HepG2 (cell line): ENCODE results near the gene MSL2. TPM values are rescaled to one million over a fixed set of nuclear protein-coding genes. Genes with fewer than 3 reads are reported as not detected.

Source experiments
- ATAC-seq: fragments of 200-7000 bp; cut with Tn5 transposase; 3 replicates; pipeline ENCODE4 v1.9.1; 2020; ENCODE audit warnings: mild to moderate bottlenecking, moderate library complexity
- BruUV-seq: library from RNA; stranded (reverse); fragments of 400-500 nt; replicated peaks from 2 replicates; lab custom pipeline; 2021; lab: Mats Ljungman, UMichigan
- CTCF ChIA-PET: fragments of 300-600 bp; formaldehyde crosslinking; extraction: SDS; loops from one replicate; lab custom pipeline; 2021; ENCODE audit warnings: low total read pairs, inconsistent platforms, low intra/inter-chr PET ratio; lab: Yijun Ruan, JAX
- POLR2A ChIA-PET: fragments of 350-600 bp; sonication (Branson Sonifier 250); formaldehyde crosslinking; loops from one replicate; lab custom pipeline; 2020; ENCODE audit warnings: antibody characterized with exemption, inconsistent platforms; lab: Yijun Ruan, JAX
- DNase-seq: peaks from one replicate; pipeline ENCODE4 v3.0.0-alpha.2; 2015; ENCODE audit warnings: low spot score
- FAIRE-seq: peaks from 3 replicates; lab custom pipeline; 2011; peaks lifted over from hg19 to GRCh38; lab: Jason Lieb, UNC
- H2AFZ ChIP-seq: one replicate; pipeline ENCODE4 v1.6.1; 2011; ENCODE audit warnings: low read length, inconsistent platforms
- H3K27ac ChIP-seq: fragments of 300-600 bp; 3 replicates; pipeline ENCODE4 v1.8.0; 2011; ENCODE audit warnings: mixed run types, mild to moderate bottlenecking, mixed read lengths, low read length, inconsistent platforms; ENCODE audit not compliant: insufficient read depth; ENCODE audit errors: extremely low read length
- H3K27me3 ChIP-seq, 2 experiments: fragments of 200-600 bp in 1 of 2; 2 replicates in 1 of 2; 3 replicates in 1 of 2; pipeline versions ENCODE4 v1.6.0 to v1.8.0; 2011; ENCODE audit warnings: low read length in 2 of 2, mild to moderate bottlenecking in 2 of 2, moderate library complexity in 2 of 2, inconsistent platforms in 1 of 2; ENCODE audit not compliant: insufficient read depth in 2 of 2, control insufficient read depth in 1 of 2
- H3K36me3 ChIP-seq, 2 experiments: fragments of 200-600 bp in 1 of 2; replicated peaks in 1 of 2; 2 replicates in 1 of 2; 3 replicates in 1 of 2; pipeline versions ENCODE4 v1.5.1 to v1.8.0; 2011; ENCODE audit warnings: low read length in 2 of 2, inconsistent platforms in 1 of 2; ENCODE audit not compliant: insufficient read depth in 2 of 2, control insufficient read depth in 1 of 2
- H3K4me1 ChIP-seq: 2 replicates; pipeline ENCODE4 v1.5.1; 2012; ENCODE audit warnings: low read length, inconsistent platforms; ENCODE audit not compliant: insufficient read depth
- H3K4me2 ChIP-seq: 2 replicates; pipeline ENCODE4 v1.6.0; 2011; ENCODE audit warnings: low read depth, low read length, inconsistent platforms
- H3K4me3 ChIP-seq, 3 experiments: fragments of 200-600 bp in 1 of 3; sonication (generic), shearing (Covaris generic) in 1 of 3; replicated peaks in 1 of 3; 2 replicates each; pipeline ENCODE4 v1.5.1; 2011 to 2016; ENCODE audit warnings: low read length in 3 of 3, inconsistent platforms in 2 of 3, low read depth in 2 of 3, mild to moderate bottlenecking in 2 of 3, control low read depth in 1 of 3, mixed read lengths in 1 of 3; ENCODE audit not compliant: insufficient read depth in 1 of 3
- H3K79me2 ChIP-seq: one replicate; pipeline ENCODE4 v1.6.1; 2011; ENCODE audit warnings: low read length, inconsistent platforms; ENCODE audit not compliant: insufficient read depth
- H3K9ac ChIP-seq: 2 replicates; pipeline ENCODE4 v1.6.0; 2011; ENCODE audit warnings: mild to moderate bottlenecking, low read depth, low read length, inconsistent platforms; ENCODE audit not compliant: insufficient read depth
- H3K9me3 ChIP-seq: 2 replicates; pipeline ENCODE4 v1.5.1; 2012; ENCODE audit warnings: mild to moderate bottlenecking, low read length
- H4K20me1 ChIP-seq: 2 replicates; pipeline ENCODE4 v1.6.0; 2011; ENCODE audit warnings: inconsistent platforms, mild to moderate bottlenecking, low read length, moderate library complexity; ENCODE audit not compliant: insufficient read depth
- MLXIP ChIP-seq: sonication (generic); formaldehyde crosslinking; IDR thresholded peaks from 2 replicates; pipeline ENCODE4 v1.9.0; 2021; ENCODE audit warnings: missing genetic modification reagents, borderline replicate concordance
- NFATC3 ChIP-seq: sonication (generic); formaldehyde crosslinking; IDR thresholded peaks from 2 replicates; pipeline ENCODE4 v1.5.1; 2020; ENCODE audit warnings: mild to moderate bottlenecking, missing genetic modification reagents
- NRL ChIP-seq: sonication (generic); formaldehyde crosslinking; IDR thresholded peaks from 2 replicates; pipeline ENCODE4 v1.5.0; 2020; ENCODE audit warnings: missing genetic modification reagents, mild to moderate bottlenecking, moderate library complexity, borderline replicate concordance
- PBX3 ChIP-seq: sonication (generic); formaldehyde crosslinking; IDR thresholded peaks from 2 replicates; pipeline ENCODE4 v1.8.1; 2023; ENCODE audit warnings: missing genetic modification reagents, inconsistent platforms, borderline replicate concordance
- PRDM4 ChIP-seq: sonication (generic); formaldehyde crosslinking; IDR thresholded peaks from 2 replicates; pipeline ENCODE4 v1.9.0; 2021; ENCODE audit warnings: missing genetic modification reagents, borderline replicate concordance
- SAP130 ChIP-seq: IDR thresholded peaks from 2 replicates; pipeline ENCODE4 v1.6.1; 2016; ENCODE audit warnings: low read depth
- TRIM24 ChIP-seq: sonication (generic); formaldehyde crosslinking; IDR thresholded peaks from 2 replicates; pipeline ENCODE4 v1.8.0; 2022; ENCODE audit warnings: mild to moderate bottlenecking, missing genetic modification reagents
- ZBTB46 ChIP-seq: sonication (generic); formaldehyde crosslinking; IDR thresholded peaks from 2 replicates; pipeline ENCODE4 v1.4.0; 2020; ENCODE audit warnings: mild to moderate bottlenecking, missing genetic modification reagents, borderline replicate concordance
- ZNF367 ChIP-seq: sonication (generic); formaldehyde crosslinking; IDR thresholded peaks from 2 replicates; pipeline ENCODE4 v1.4.0; 2020; ENCODE audit warnings: missing genetic modification reagents, borderline replicate concordance
- ZNF570 ChIP-seq: sonication (generic); formaldehyde crosslinking; IDR thresholded peaks from 2 replicates; pipeline ENCODE4 v1.4.0; 2020; ENCODE audit warnings: mild to moderate bottlenecking, missing genetic modification reagents, borderline replicate concordance
- ZNF761 ChIP-seq: sonication (generic); formaldehyde crosslinking; conservative IDR thresholded peaks from 2 replicates; pipeline ENCODE4 v1.4.0; 2020; ENCODE audit warnings: mild to moderate bottlenecking, missing genetic modification reagents
- ZNF782 ChIP-seq: sonication (generic); formaldehyde crosslinking; IDR thresholded peaks from 2 replicates; pipeline ENCODE4 v1.4.0; 2020; ENCODE audit warnings: missing genetic modification reagents, mild to moderate bottlenecking, borderline replicate concordance
- ZNF839 ChIP-seq: sonication (generic); formaldehyde crosslinking; IDR thresholded peaks from 2 replicates; pipeline ENCODE4 v1.4.0; 2020; ENCODE audit warnings: missing genetic modification reagents, mild to moderate bottlenecking, borderline replicate concordance
- WGBS: methylation state at CpG from one replicate; pipeline ENCODE4 v1.1.6; 2017; ENCODE audit warnings: low lambda C conversion rate; 5-methylcytosine and 5-hydroxymethylcytosine counted together
- in situ Hi-C: cut with HindIII; loops from 2 replicates; pipeline ENCODE4 v1.10.0; 2017; ENCODE audit warnings: low pct_unique_long_range_greater_than_20kb; ENCODE audit not compliant: extremely low pct_ligation_motif_present
- intact Hi-C: fragments of 100-400 bp; cut with micrococcal nuclease; formaldehyde crosslinking; loops from one replicate; pipeline ENCODE4 v1.10.0; 2022; ENCODE audit not compliant: unreplicated experiment
- polyA plus RNA-seq, 8 experiments: library from polyadenylated mRNA; depleted of rRNA in 3 of 8; stranded (reverse) in 7 of 8; unstranded in 1 of 8; fragments of >200 nt; fragmentation: Illumina TruSeq in 4 of 8; extraction: Trizol in 4 of 8; gene quantifications; 2 replicates each; pipeline versions ENCODE4 v1.2.1 to v1.2.3, GENCODE V29; 2011 to 2016; ENCODE audit warnings: low read depth in 4 of 8, missing spikeins in 1 of 8, mixed read lengths in 1 of 8; ENCODE audit not compliant: insufficient read depth in 1 of 8
- total RNA-seq, 5 experiments: library from RNA; depleted of rRNA; stranded (reverse); fragments of >200 nt; fragmentation: Illumina TruSeq; extraction: Trizol; gene quantifications; 2 replicates each; pipeline ENCODE4 v1.2.3, GENCODE V29; 2016; ENCODE audit warnings: low read depth in 1 of 5

MSL2 gene
- total and polyA plus RNA-seq, 2 of the 13 experiments (the other 11 are each of a cell fraction or from before 2014, with no cell fraction given) = 6.9 to 11.7 TPM

- no peak for TF ChIP-seq PRDM4 (CRISPR knock-in tag)
- TF ChIP-seq NFATC3 (CRISPR knock-in tag) = no peak
- TF ChIP-seq ZNF782 (CRISPR knock-in tag) = no peak
- TF ChIP-seq ZNF839 (CRISPR knock-in tag) = no peak
Observed at GRCh38 chr3:136184703-136185102, 11.4 kb downstream of the MSL2 start (continued).

GRCh38 chr3:136181741-136182140 lies 14.4 kb downstream of the MSL2 start:
- in situ Hi-C loops (no loop called here), intact Hi-C loops (no loop called here)
- Histone ChIP-seq H3K27ac (no peak overlapping the region), H3K27me3 (no peaks in the 10 kb centered on the region), H3K9me3 (no peaks in the 10 kb centered on the region), H3K4me3 (no peak overlapping the region), H3K4me1 (peaks cover 62% of the 10 kb centered on the region), H3K36me3 (no peaks in the 10 kb centered on the region), H3K4me2 (no peak overlapping the region), H3K9ac (no peak overlapping the region), H3K79me2 (peaks cover 96% of the 10 kb centered on the region), H2AFZ (no peak overlapping the region), H4K20me1 (peaks cover 73% of the 10 kb centered on the region)
- ATAC-seq (no peak), FAIRE-seq (no peak), DNase-seq (no peak)
- ChIA-PET POLR2A (interaction anchor here (1.8 kb wide), 1 partner anchor 15 kb away, joined by 8 read pairs; the partner anchor contains the start of gene MSL2), CTCF (no interaction called here)
- BruUV-seq = no TSS peak
- 96% methylated on average over 8 of the region's 8 CpGs for WGBS
- TF ChIP-seq TRIM24 (CRISPR knock-in tag) = no peak
- no peak for TF ChIP-seq MLXIP (CRISPR knock-in tag)
- no peak for TF ChIP-seq SAP130 (CRISPR knock-in tag)
- TF ChIP-seq ZNF761 (CRISPR knock-in tag) = no peak
- TF ChIP-seq ZBTB46 (CRISPR knock-in tag) = no peak
- no peak for TF ChIP-seq PBX3
- TF ChIP-seq ZNF570 (CRISPR knock-in tag) = no peak
- no peak for TF ChIP-seq NRL (CRISPR knock-in tag)
- TF ChIP-seq ZNF367 = no peak
